GM12891 (cell line): ENCODE results near the gene LZTFL1.
A peak's percentile ranks its signal among the peaks of the same experiment; 100 is the strongest.

ENCODE experiments used
- DNase-seq: peaks from one replicate; pipeline ENCODE4 v3.0.0; 2011; ENCODE audit warnings: low spot score; ENCODE audit not compliant: insufficient read length
- FAIRE-seq: peaks from 2 replicates; lab custom pipeline; 2011; peaks lifted over from hg19 to GRCh38; lab: Jason Lieb, UNC
- PAX5 ChIP-seq: IDR thresholded peaks from 2 replicates; pipeline ENCODE4 v1.6.1; 2011; ENCODE audit warnings: low read length, moderate library complexity, mild to moderate bottlenecking; ENCODE audit not compliant: insufficient read depth, severe bottlenecking
- POLR2A ChIP-seq: IDR thresholded peaks from 2 replicates; pipeline ENCODE4 v1.6.1; 2011; ENCODE audit warnings: low read depth, low read length, control low read depth
- POLR2AphosphoS5 ChIP-seq: IDR thresholded peaks from 2 replicates; pipeline ENCODE4 v1.6.1; 2011; ENCODE audit warnings: low read depth, low read length, control low read depth
- POU2F2 ChIP-seq: IDR thresholded peaks from 2 replicates; pipeline ENCODE4 v1.6.1; 2011; ENCODE audit warnings: low read depth, mild to moderate bottlenecking, control low read depth, low read length, moderate library complexity
- SPI1 ChIP-seq: IDR thresholded peaks from 2 replicates; pipeline ENCODE4 v1.6.1; 2011; ENCODE audit warnings: low read depth, low read length, control low read depth
- TAF1 ChIP-seq: IDR thresholded peaks from 2 replicates; pipeline ENCODE4 v1.6.1; 2011; ENCODE audit warnings: low read depth, low read length, control low read depth

The LZTFL1 gene

GRCh38 chr3:45798034-45798433, 43.9 kb downstream of the LZTFL1 start:
- TF ChIP-seq SPI1 (no peak), TAF1 (no peak), PAX5 (no peak), POU2F2 (no peak), POLR2AphosphoS5 (no peak), POLR2A (no peak)
- no peak for DNase-seq
- no peak for FAIRE-seq

GRCh38 chr3:45796902-45797637, 44.8 kb downstream of the LZTFL1 start:
- TF ChIP-seq POLR2A (no peak), POLR2AphosphoS5 (0 out of 2 replicates have a peak, but pooled peaks have one; percentile 18)
- FAIRE-seq: no peak
- DNase-seq: no peak

- TF ChIP-seq POLR2A (no peak), TAF1 (no peak), POU2F2 (no peak), PAX5 (no peak), POLR2AphosphoS5 (no peak), SPI1 (no peak)
- DNase-seq: no peak
- peak; percentile 23 for FAIRE-seq
Observed at GRCh38 chr3:45795882-45796765, 45.8 kb downstream of the LZTFL1 start, which contains the start of gene SLC6A20. TSS of gene SLC6A20 (minus strand) at chr3:45796536. CDS start at chr3:45796419, 117 bp downstream.

- no peak for DNase-seq
- TF ChIP-seq POU2F2 (no peak), TAF1 (no peak)
- FAIRE-seq: no peak
Observed at GRCh38 chr3:45795509-45795881, 46.4 kb downstream of the LZTFL1 start.

GRCh38 chr3:45794660-45795059, 47.3 kb downstream of the LZTFL1 start:
- DNase-seq (no peak), FAIRE-seq (no peak)
- TF ChIP-seq POU2F2 (no peak), SPI1 (no peak), PAX5 (no peak), TAF1 (no peak), POLR2A (no peak), POLR2AphosphoS5 (no peak)

- DNase-seq (no peak), FAIRE-seq (no peak)
- TF ChIP-seq PAX5: no peak
- TF ChIP-seq POLR2AphosphoS5: no peak
- TF ChIP-seq POLR2A: no peak
- no peak for TF ChIP-seq POU2F2
- TF ChIP-seq TAF1: no peak
- no peak for TF ChIP-seq SPI1
Observed at GRCh38 chr3:45794177-45794560, 47.8 kb downstream of the LZTFL1 start.

GRCh38 chr3:45793482-45794176, 48.3 kb downstream of the LZTFL1 start:
- DNase-seq (no peak), FAIRE-seq (no peak)
- no peak for TF ChIP-seq SPI1
- no peak for TF ChIP-seq POU2F2
- no peak for TF ChIP-seq PAX5
- TF ChIP-seq POLR2AphosphoS5: no peak

- DNase-seq: no peak
- FAIRE-seq: no peak
- TF ChIP-seq TAF1: no peak
- no peak for TF ChIP-seq PAX5
- TF ChIP-seq POLR2A: no peak
- no peak for TF ChIP-seq SPI1
- no peak for TF ChIP-seq POLR2AphosphoS5
- no peak for TF ChIP-seq POU2F2
Observed at GRCh38 chr3:45792516-45793172, 49.3 kb downstream of the LZTFL1 start.

GRCh38 chr3:45792036-45792435, 49.9 kb downstream of the LZTFL1 start:
- no peak for DNase-seq
- FAIRE-seq: no peak
- TF ChIP-seq TAF1 (no peak), POLR2A (no peak), PAX5 (no peak), POU2F2 (no peak), POLR2AphosphoS5 (no peak), SPI1 (no peak)

- FAIRE-seq (no peak), DNase-seq (no peak)
- TF ChIP-seq PAX5 (no peak), POLR2AphosphoS5 (no peak), POLR2A (no peak)
Observed at GRCh38 chr3:45790596-45790995, 51.3 kb downstream of the LZTFL1 start.
